ENCODE measurements around the gene PELI1.

- TF ChIP-seq CTCF (IDR thresholded peaks at IDR 0.05) (no peak), POLR2A (IDR thresholded peaks at IDR 0.05) (no peak)
Observed at GRCh38 chr2:64189586-64189985, 45.4 kb upstream of the PELI1 start.

Measured in body of pancreas (tissue), 4 donors.